HT-29 (cell line): ENCODE data around the gene DPYSL3. TPM values are rescaled to one million over a fixed set of nuclear protein-coding genes. Genes with fewer than 3 reads are reported as not detected.

Source experiments
- DNase-seq: peaks from one replicate; pipeline ENCODE4 v3.0.0-alpha.2; 2015; ENCODE audit warnings: low spot score
- total RNA-seq: library from RNA; depleted of rRNA; stranded (reverse); fragments of >200 nt; shearing (Covaris generic); gene quantifications from 2 replicates; pipeline ENCODE4 v1.2.3, GENCODE V29; 2014

DPYSL3 gene
- total RNA-seq, 1 experiment from 2014 or later, result 0.81 TPM

GRCh38 chr5:147515269-147515668, 5.4 kb upstream of the DPYSL3 start:
- no peak for DNase-seq

- no peak for DNase-seq
Observed at GRCh38 chr5:147512659-147513379, 3.0 kb upstream of the DPYSL3 start.

GRCh38 chr5:147510885-147511284, 1.0 kb upstream of the DPYSL3 start:
- no peak for DNase-seq

GRCh38 chr5:147509041-147509709, 693 bp downstream of the DPYSL3 start:
- no peak for DNase-seq

GRCh38 chr5:147508711-147509040, 1.2 kb downstream of the DPYSL3 start:
- DNase-seq, result no peak

- no peak for DNase-seq
Observed at GRCh38 chr5:147507480-147508126, 2.3 kb downstream of the DPYSL3 start.

GRCh38 chr5:147504535-147504934, 5.3 kb downstream of the DPYSL3 start:
- DNase-seq, result no peak

- DNase-seq, result no peak
Observed at GRCh38 chr5:147504011-147504410, 5.9 kb downstream of the DPYSL3 start.

- no peak for DNase-seq
Observed at GRCh38 chr5:147490989-147491388, 18.9 kb downstream of the DPYSL3 start.

GRCh38 chr5:147487031-147487750, 22.7 kb downstream of the DPYSL3 start:
- DNase-seq, result no peak

- DNase-seq, result no peak
Observed at GRCh38 chr5:147485814-147486213, 24.1 kb downstream of the DPYSL3 start.

GRCh38 chr5:147485046-147485445, 24.8 kb downstream of the DPYSL3 start:
- no peak for DNase-seq

GRCh38 chr5:147484708-147485020, 25.2 kb downstream of the DPYSL3 start:
- DNase-seq, result no peak

GRCh38 chr5:147483961-147484707, 25.7 kb downstream of the DPYSL3 start:
- no peak for DNase-seq

- DNase-seq, result no peak
Observed at GRCh38 chr5:147483188-147483790, 26.6 kb downstream of the DPYSL3 start.

GRCh38 chr5:147482706-147483180, 27.1 kb downstream of the DPYSL3 start:
- no peak for DNase-seq

GRCh38 chr5:147481874-147482705, 27.8 kb downstream of the DPYSL3 start:
- no peak for DNase-seq

GRCh38 chr5:147481376-147481775, 28.5 kb downstream of the DPYSL3 start:
- no peak for DNase-seq

- no peak for DNase-seq
Observed at GRCh38 chr5:147479949-147480348, 29.9 kb downstream of the DPYSL3 start.

GRCh38 chr5:147479444-147479843, 30.4 kb downstream of the DPYSL3 start:
- no peak for DNase-seq
